ENCODE data around the gene HDAC6. TPM values are rescaled to one million over a fixed set of nuclear protein-coding genes. Genes with fewer than 3 reads are reported as not detected.

HDAC6 gene
- total and polyA plus RNA-seq, 2 of the 13 experiments (the other 11 are each of a cell fraction or from before 2014, with no cell fraction given) = 80.4 to 93.6 TPM

DNA sequence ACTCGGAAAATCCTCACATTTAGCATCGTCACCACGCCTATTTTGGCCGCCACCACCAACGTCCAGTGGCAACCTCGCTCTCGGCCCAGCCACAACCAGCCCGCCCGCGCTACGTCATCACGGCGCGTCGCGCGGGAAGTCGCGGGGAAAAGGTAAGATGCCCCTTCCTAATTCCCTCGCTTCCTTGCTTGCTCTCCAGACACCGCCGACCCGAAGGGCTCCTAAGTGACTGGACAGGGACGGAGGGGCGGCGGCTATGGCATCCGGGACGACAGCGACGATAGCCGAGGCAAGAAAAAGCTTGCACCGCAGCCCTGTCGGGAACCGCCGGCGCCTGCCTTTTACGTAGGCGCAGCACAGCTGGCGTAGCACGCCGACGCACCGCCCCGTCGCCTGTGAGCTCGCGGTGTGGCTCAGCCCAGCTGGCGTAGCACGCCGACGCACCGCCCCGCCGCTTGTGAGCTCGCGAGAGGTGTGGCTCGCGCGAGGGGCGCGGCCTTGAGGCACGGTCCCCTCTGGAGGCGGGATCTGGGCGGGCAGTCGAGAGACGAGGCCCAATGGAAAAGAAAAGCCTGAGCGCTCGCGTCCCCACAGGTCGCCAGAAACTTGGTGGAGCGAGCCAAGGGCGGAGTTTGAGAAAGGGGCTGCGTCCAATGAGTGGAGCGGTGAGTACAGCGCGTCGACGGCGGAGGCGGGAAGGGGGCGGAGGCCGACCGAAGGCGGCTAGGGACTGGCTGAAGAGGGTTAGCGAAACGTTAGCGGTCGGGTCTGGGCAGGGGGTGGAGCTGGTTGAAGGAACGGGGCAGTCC is at the start of gene HDAC6 (continued):
- TF ChIP-seq, protein P1, sequence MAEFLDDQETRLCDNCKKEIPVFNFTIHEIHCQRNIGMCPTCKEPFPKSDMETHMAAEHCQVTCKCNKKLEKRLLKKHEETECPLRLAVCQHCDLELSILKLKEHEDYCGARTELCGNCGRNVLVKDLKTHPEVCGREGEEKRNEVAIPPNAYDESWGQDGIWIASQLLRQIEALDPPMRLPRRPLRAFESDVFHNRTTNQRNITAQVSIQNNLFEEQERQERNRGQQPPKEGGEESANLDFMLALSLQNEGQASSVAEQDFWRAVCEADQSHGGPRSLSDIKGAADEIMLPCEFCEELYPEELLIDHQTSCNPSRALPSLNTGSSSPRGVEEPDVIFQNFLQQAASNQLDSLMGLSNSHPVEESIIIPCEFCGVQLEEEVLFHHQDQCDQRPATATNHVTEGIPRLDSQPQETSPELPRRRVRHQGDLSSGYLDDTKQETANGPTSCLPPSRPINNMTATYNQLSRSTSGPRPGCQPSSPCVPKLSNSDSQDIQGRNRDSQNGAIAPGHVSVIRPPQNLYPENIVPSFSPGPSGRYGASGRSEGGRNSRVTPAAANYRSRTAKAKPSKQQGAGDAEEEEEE (CRISPR knock-in tag; IDR thresholded peaks at IDR 0.05; ENCODE audit: borderline replicate concordance) = no peak
- TF ChIP-seq PHF8 (CRISPR knock-in tag; IDR thresholded peaks at IDR 0.05) (peak; percentile 49), SRF (IDR thresholded peaks at IDR 0.05; ENCODE audit: low read depth, low read length) (peak; percentile 79), SP1 (IDR thresholded peaks at IDR 0.05) (no peak), SP1 (CRISPR knock-in tag; IDR thresholded peaks at IDR 0.05) (peak; percentile 63), ZNF235 (CRISPR knock-in tag; IDR thresholded peaks at IDR 0.05; ENCODE audit: borderline replicate concordance) (0 out of 2 replicates have a peak, but pooled peaks have one; percentile 65), ZMYM4 (CRISPR knock-in tag; IDR thresholded peaks at IDR 0.05) (peak; percentile 67), HOXA5 (CRISPR knock-in tag; IDR thresholded peaks at IDR 0.05) (no peak), RFX5 (IDR thresholded peaks at IDR 0.05; ENCODE audit: low read depth, low read length) (0 out of 2 replicates have a peak, but pooled peaks have one; percentile 23), ZNF850 (CRISPR knock-in tag; conservative IDR thresholded peaks at IDR 0.05) (no peak), CREM (IDR thresholded peaks at IDR 0.05) (peak; percentile 98), CREM (CRISPR knock-in tag; IDR thresholded peaks at IDR 0.05) (peak; percentile 59), SMAD3 (CRISPR knock-in tag; IDR thresholded peaks at IDR 0.05) (0 out of 2 replicates have a peak, but pooled peaks have one; percentile 17), HDAC1 (CRISPR knock-in tag; IDR thresholded peaks at IDR 0.05) (peak; percentile 88), ZNF205 (CRISPR knock-in tag; IDR thresholded peaks at IDR 0.05) (0 out of 2 replicates have a peak, but pooled peaks have one; percentile 22), GABPB1 (CRISPR knock-in tag; IDR thresholded peaks at IDR 0.05) (peak; percentile 79), AGO1 (IDR thresholded peaks at IDR 0.05; ENCODE audit: low read depth, low read length, poor library complexity, severe bottlenecking) (no peak)
- TF ChIP-seq, protein P2, sequence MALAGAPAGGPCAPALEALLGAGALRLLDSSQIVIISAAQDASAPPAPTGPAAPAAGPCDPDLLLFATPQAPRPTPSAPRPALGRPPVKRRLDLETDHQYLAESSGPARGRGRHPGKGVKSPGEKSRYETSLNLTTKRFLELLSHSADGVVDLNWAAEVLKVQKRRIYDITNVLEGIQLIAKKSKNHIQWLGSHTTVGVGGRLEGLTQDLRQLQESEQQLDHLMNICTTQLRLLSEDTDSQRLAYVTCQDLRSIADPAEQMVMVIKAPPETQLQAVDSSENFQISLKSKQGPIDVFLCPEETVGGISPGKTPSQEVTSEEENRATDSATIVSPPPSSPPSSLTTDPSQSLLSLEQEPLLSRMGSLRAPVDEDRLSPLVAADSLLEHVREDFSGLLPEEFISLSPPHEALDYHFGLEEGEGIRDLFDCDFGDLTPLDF (CRISPR knock-in tag; IDR thresholded peaks at IDR 0.05) = peak; percentile 85
- TF ChIP-seq, protein P3, sequence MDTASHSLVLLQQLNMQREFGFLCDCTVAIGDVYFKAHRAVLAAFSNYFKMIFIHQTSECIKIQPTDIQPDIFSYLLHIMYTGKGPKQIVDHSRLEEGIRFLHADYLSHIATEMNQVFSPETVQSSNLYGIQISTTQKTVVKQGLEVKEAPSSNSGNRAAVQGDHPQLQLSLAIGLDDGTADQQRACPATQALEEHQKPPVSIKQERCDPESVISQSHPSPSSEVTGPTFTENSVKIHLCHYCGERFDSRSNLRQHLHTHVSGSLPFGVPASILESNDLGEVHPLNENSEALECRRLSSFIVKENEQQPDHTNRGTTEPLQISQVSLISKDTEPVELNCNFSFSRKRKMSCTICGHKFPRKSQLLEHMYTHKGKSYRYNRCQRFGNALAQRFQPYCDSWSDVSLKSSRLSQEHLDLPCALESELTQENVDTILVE (CRISPR knock-in tag; IDR thresholded peaks at IDR 0.05) = no peak; the same call in 1 of the 2 replicates
- TF ChIP-seq, protein P4, sequence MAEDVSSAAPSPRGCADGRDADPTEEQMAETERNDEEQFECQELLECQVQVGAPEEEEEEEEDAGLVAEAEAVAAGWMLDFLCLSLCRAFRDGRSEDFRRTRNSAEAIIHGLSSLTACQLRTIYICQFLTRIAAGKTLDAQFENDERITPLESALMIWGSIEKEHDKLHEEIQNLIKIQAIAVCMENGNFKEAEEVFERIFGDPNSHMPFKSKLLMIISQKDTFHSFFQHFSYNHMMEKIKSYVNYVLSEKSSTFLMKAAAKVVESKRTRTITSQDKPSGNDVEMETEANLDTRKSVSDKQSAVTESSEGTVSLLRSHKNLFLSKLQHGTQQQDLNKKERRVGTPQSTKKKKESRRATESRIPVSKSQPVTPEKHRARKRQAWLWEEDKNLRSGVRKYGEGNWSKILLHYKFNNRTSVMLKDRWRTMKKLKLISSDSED (CRISPR knock-in tag; IDR thresholded peaks at IDR 0.05) = no peak

All from HepG2 (cell line).